OCI-LY7 (cell line): ENCODE results near the gene CTSZ. TPM values are rescaled to one million over a fixed set of nuclear protein-coding genes. Genes with fewer than 3 reads are reported as not detected.
A peak's percentile ranks its signal among the peaks of the same experiment; 100 is the strongest.

ENCODE experiments used
- BruUV-seq: library from RNA; stranded (reverse); fragments of 400-500 nt; replicated peaks from 2 replicates; lab custom pipeline; 2021; lab: Mats Ljungman, UMichigan
- CTCF ChIA-PET: fragments of 300-600 bp; sonication (Branson Sonifier 250); formaldehyde crosslinking; loops from one replicate; lab custom pipeline; 2022; ENCODE audit warnings: antibody characterized with exemption; ENCODE audit not compliant: unreplicated experiment; lab: Charles Lee
- POLR2A ChIA-PET: fragments of 300-600 bp; sonication (Branson Sonifier 250); formaldehyde crosslinking; loops from one replicate; lab custom pipeline; 2022; ENCODE audit warnings: antibody characterized with exemption; lab: Charles Lee
- DNase-seq: peaks from one replicate; pipeline ENCODE4 v3.0.0-alpha.2; 2015; ENCODE audit warnings: low spot score
- H2AFZ ChIP-seq: fragments of 200-600 bp; sonication (generic), shearing (Covaris generic); 2 replicates; pipeline ENCODE4 v1.6.1; 2014; ENCODE audit warnings: mild to moderate bottlenecking, antibody characterized with exemption, low read length, moderate library complexity
- H3K27ac ChIP-seq: fragments of 200-600 bp; sonication (generic); 2 replicates; pipeline ENCODE4 v1.5.1; 2014; ENCODE audit warnings: mixed run types, low read depth, mild to moderate bottlenecking, moderate library complexity, low read length, inconsistent platforms; ENCODE audit not compliant: poor library complexity, severe bottlenecking
- H3K36me3 ChIP-seq: fragments of 200-600 bp; sonication (generic); 2 replicates; pipeline ENCODE4 v1.6.1; 2014; ENCODE audit warnings: mild to moderate bottlenecking, antibody characterized with exemption, low read length, moderate library complexity, mixed read lengths; ENCODE audit not compliant: insufficient read depth
- H3K4me1 ChIP-seq: fragments of 200-600 bp; sonication (generic); 2 replicates; pipeline ENCODE4 v1.5.1; 2014; ENCODE audit warnings: mild to moderate bottlenecking, low read length; ENCODE audit not compliant: insufficient read depth, poor library complexity, severe bottlenecking
- H3K4me2 ChIP-seq: fragments of 200-600 bp; sonication (generic); 2 replicates; pipeline ENCODE4 v1.6.1; 2014; ENCODE audit warnings: mild to moderate bottlenecking, low read length
- H3K4me3 ChIP-seq: fragments of 200-600 bp; sonication (generic); 2 replicates; pipeline ENCODE4 v1.5.1; 2014; ENCODE audit warnings: mild to moderate bottlenecking, low read depth, low read length; ENCODE audit not compliant: poor library complexity, severe bottlenecking
- H3K79me2 ChIP-seq: fragments of 200-600 bp; sonication (generic); 2 replicates; pipeline ENCODE4 v1.6.1; 2016; ENCODE audit warnings: low read depth, mild to moderate bottlenecking, low read length, moderate library complexity, mixed read lengths; ENCODE audit not compliant: insufficient read depth
- H3K9me2 ChIP-seq: fragments of 200-600 bp; sonication (generic); 2 replicates; pipeline ENCODE4 v1.6.1; 2016; ENCODE audit warnings: mild to moderate bottlenecking, low read length, mixed read lengths; ENCODE audit not compliant: insufficient read depth
- H3K9me3 ChIP-seq: fragments of 200-600 bp; sonication (generic); 2 replicates; pipeline ENCODE4 v1.6.1; 2014; ENCODE audit warnings: mild to moderate bottlenecking, mixed run types, low read length, mixed read lengths
- H4K20me1 ChIP-seq: fragments of 200-600 bp; sonication (generic); 2 replicates; pipeline ENCODE4 v1.6.1; 2014; ENCODE audit warnings: mild to moderate bottlenecking, antibody characterized with exemption, low read length, moderate library complexity, mixed read lengths; ENCODE audit not compliant: insufficient read depth
- CTCF ChIP-seq: fragments of 200-600 bp; sonication (generic); conservative IDR thresholded peaks from 2 replicates; pipeline ENCODE4 v1.5.1; 2014; ENCODE audit warnings: mild to moderate bottlenecking, antibody characterized with exemption, low read length, moderate library complexity, mixed read lengths
- EZH2phosphoT487 ChIP-seq: fragments of 200-600 bp; sonication (generic); IDR thresholded peaks from 2 replicates; pipeline ENCODE4 v1.6.1; 2018; ENCODE audit warnings: low read depth, borderline replicate concordance, mild to moderate bottlenecking, mixed run types, antibody characterized with exemption, low read length, moderate library complexity, mixed read lengths
- intact Hi-C: fragments of 100-400 bp; cut with micrococcal nuclease; formaldehyde crosslinking; loops from one replicate; pipeline ENCODE4 v1.10.0; 2022; ENCODE audit not compliant: unreplicated experiment
- total RNA-seq, 2 experiments: library from RNA; depleted of rRNA in 1 of 2; stranded (reverse); fragments of >200 nt in 1 of 2; shearing (Covaris generic) in 1 of 2; gene quantifications; 2 replicates each; pipeline ENCODE4 v1.2.3, GENCODE V29; 2014 to 2022

The CTSZ gene
- total RNA-seq, 2 experiments from 2014 or later = 50.5 to 114 TPM

- DNase-seq = peak; percentile 88
- Histone ChIP-seq H3K27ac (peak overlapping the region; percentile 85), H3K79me2 (peaks cover 19% of the 10 kb centered on the region; the same call in 1 of the 2 replicates), H3K4me3 (peak overlapping the region; percentile 74), H3K9me2 (no peaks in the 10 kb centered on the region), H3K9me3 (no peaks in the 10 kb centered on the region), H3K4me2 (peak overlapping the region; percentile 94), H3K36me3 (peaks cover 13% of the 10 kb centered on the region; the same call in 1 of the 2 replicates), H4K20me1 (no peaks in the 10 kb centered on the region), H3K4me1 (peaks cover 70% of the 10 kb centered on the region), H2AFZ (peak overlapping the region; percentile 50; the same call in 1 of the 2 replicates)
- TF ChIP-seq EZH2phosphoT487 = no peak
- CTCF ChIA-PET = interaction anchor here (0.6 to 0.8 kb wide), 2 partner anchors 12 to 16 kb away, joined by 3 read pairs; partner anchors contain the start of gene TUBB1
- TSS peak; percentile 65 for BruUV-seq
- intact Hi-C loops = loop anchor here (1.0 to 10.0 kb wide), 4 partner anchors 24 to 355 kb away; partner anchors contain the start of genes ATP5F1E and ZNF831
- POLR2A ChIA-PET = interaction anchor here (0.6 to 1.9 kb wide), 4 partner anchors 14 to 102 kb away, joined by 3 to 13 read pairs (median 6); partner anchors contain the start of gene ATP5F1E
Observed at GRCh38 chr20:59007665-59008511, 834 bp upstream of the CTSZ start.

DNA sequence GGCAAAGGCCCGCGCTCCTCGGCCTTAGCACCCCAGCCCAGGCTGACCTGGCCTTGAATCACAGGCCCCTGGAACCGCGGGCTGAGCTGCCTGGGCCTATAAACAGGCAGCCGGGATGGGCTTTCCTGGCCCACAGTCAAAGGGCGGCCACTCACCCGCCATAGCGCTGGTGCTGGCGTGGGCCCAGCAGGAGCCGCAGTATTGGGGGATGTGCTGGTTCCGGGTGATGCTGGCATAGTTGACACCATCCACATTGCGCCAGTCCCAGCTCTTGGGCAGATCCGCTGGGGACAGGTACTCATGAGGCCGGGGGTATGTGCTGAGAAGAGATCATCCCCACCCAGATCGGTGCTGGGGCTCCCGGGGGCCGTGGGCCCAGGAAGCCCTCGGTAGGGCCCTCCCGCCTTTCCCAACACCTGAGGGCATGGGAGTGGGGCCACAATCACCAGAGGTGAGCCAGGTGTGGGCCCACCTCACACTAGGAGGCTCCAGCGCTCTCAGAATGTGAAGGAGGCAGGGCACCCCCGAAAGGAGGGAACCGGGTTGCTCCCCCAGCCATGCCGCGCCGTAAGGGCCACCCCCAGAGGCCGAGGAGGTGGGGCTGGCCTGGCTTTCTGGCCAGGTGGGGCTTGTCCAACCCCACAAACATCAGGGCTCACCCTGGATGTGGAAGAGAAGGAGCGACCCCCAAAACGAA is 739 bp downstream of the CTSZ start:
- Histone ChIP-seq H2AFZ (peak overlapping the region; percentile 50; the same call in 1 of the 2 replicates), H3K36me3 (peaks cover 22% of the 10 kb centered on the region), H3K4me3 (peak overlapping the region; percentile 74), H3K9me2 (no peaks in the 10 kb centered on the region), H3K4me2 (peak overlapping the region; percentile 94), H4K20me1 (no peaks in the 10 kb centered on the region), H3K27ac (peak overlapping the region; percentile 85), H3K79me2 (peaks cover 19% of the 10 kb centered on the region; the same call in 1 of the 2 replicates), H3K9me3 (no peaks in the 10 kb centered on the region), H3K4me1 (peaks cover 70% of the 10 kb centered on the region)
- DNase-seq = peak; percentile 34
- POLR2A ChIA-PET = interaction anchor here (1.0 to 2.3 kb wide), 2 partner anchors 37 to 99 kb away, joined by 4 to 5 read pairs; no protein-coding TSS in a partner anchor
- BruUV-seq = TSS peak; percentile 45
- TF ChIP-seq EZH2phosphoT487 = no peak
- no peak for TF ChIP-seq CTCF
- intact Hi-C loops = loop anchor here (2.0 to 10.0 kb wide), 2 partner anchors 158 to 354 kb away; partner anchors contain the start of gene ZNF831
- CTCF ChIA-PET = no interaction called here
